Measurements from ENCODE around the gene MINDY2. TPM values are rescaled to one million over a fixed set of nuclear protein-coding genes. Genes with fewer than 3 reads are reported as not detected.
A peak's percentile ranks its signal among the peaks of the same experiment; 100 is the strongest.

The MINDY2 gene
- 38.3 and 42.3 TPM in 2 replicates for total RNA-seq (2014; rRNA removed; shearing (Covaris generic))

GRCh38 chr15:58770857-58771620 lies at the start of gene MINDY2:
MINDY2 (plus strand) TSS chr15:58771302; CDS start chr15:58771396, 94 bp downstream.
- Histone ChIP-seq H3K4me3 (peak within 1 kb of the TSS; percentile 82), H3K36me3 (no peaks in the 10 kb centered on the region), H3K27me3 (no peaks in the 10 kb centered on the region), H3K9me3 (replicated peaks) (no peaks in the 10 kb centered on the region), H3K4me1 (no peaks in the 10 kb centered on the region), H3K27ac (peak within 1 kb of the TSS; percentile 68)
- DNase-seq = peak; percentile 98 to 99

- Histone ChIP-seq H3K27me3 (no peaks in the 10 kb centered on the region), H3K4me3 (no peak overlapping the region), H3K4me1 (no peaks in the 10 kb centered on the region), H3K27ac (no peak overlapping the region), H3K36me3 (peaks cover 11% of the 10 kb centered on the region), H3K9me3 (replicated peaks) (0 out of 2 replicates have a peak, but pooled peaks cover 4% of the 10 kb centered on the region)
- no peak for DNase-seq
Observed at GRCh38 chr15:58724466-58724865, 46.6 kb upstream of the MINDY2 start.

GRCh38 chr15:58726867-58727266 lies 44.2 kb upstream of the MINDY2 start:
- Histone ChIP-seq H3K9me3 (replicated peaks) (0 out of 2 replicates have a peak, but pooled peaks cover 4% of the 10 kb centered on the region), H3K27ac (no peak overlapping the region), H3K27me3 (no peaks in the 10 kb centered on the region), H3K36me3 (peaks cover 27% of the 10 kb centered on the region), H3K4me3 (no peak overlapping the region), H3K4me1 (no peaks in the 10 kb centered on the region)
- DNase-seq = no peak

DNA sequence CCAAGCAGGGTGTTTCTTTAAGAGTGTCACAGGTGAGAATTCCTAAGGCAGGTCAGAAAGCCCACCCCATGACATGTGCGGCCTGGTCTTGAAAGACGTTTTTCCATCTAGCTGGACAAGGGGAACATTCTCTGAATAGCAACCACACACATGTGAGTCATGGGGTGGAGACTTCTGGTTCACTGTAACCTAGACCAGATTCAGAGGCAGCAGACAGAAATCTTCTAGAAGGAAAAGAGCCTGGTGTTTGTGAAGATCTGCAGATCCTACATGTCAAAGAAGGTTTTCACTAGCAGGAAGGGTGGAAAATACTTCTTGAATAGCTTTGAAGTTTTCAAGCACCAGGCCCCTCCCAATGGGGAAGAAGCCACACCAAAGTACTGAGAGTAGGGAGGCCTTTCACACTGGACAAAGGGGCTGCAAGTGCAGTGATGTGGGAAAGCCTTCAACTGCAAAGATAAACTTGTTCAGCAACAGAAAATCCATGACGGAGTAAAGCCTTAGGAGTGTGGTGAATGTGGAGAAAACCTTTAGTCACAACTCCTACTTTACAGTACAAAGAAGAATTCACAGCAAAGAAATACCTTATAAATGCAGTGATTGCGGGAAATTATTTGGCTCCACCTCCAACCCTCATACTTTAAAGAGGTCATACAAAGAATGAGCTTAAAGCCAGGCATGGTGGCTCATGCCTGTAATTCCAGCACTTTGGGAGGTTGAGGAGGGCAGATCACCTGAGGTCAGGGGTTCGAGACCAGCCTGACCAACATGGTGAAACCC lies 39.2 kb upstream of the MINDY2 start:
- DNase-seq = no peak
- Histone ChIP-seq H3K36me3 (peaks cover 32% of the 10 kb centered on the region), H3K9me3 (replicated peaks) (0 out of 2 replicates have a peak, but pooled peaks cover 4% of the 10 kb centered on the region), H3K27me3 (no peaks in the 10 kb centered on the region), H3K4me3 (no peak overlapping the region), H3K4me1 (no peaks in the 10 kb centered on the region; the same call in 1 of the 2 replicates), H3K27ac (no peak overlapping the region)

DNA sequence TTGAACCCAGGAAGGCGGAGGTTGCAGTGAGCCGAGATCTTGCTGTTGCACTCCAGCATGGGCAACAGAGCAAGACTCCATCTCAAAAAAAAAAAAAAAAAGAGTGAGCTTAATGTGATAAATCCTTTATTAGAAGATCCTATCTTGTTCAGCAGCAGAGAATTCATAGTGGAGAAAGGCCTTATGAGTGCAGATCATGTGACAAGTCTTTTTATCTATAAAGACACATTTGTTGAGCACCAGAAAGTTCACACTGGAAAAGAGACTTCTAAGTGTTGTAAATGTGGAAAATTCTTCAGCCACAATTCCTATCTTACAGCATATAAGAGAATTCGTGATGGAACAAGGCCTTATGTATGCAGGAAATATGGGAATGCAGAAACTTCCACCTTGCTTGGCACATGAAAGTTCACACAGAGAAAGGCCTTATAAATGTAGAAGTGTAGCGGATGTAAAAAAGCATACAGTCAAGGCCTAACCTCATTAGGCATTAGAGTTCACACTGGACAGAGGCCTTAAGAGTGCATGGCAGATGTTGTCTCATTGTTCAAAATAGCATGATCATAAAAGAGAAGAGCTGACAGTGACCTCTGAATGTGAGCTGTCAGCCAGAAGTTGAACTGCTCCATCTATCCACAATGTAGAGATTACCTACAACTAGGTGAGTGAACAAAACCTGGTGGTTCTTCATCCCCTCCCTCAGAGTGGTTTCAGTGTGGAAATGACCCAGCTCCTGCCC lies 38.3 kb upstream of the MINDY2 start:
- no peak overlapping the region for H3K4me3 ChIP-seq
- H3K9me3 ChIP-seq (replicated peaks) = peaks cover 3% of the 10 kb centered on the region; the same call in 1 of the 2 replicates
- no peaks in the 10 kb centered on the region for H3K27me3 ChIP-seq
- DNase-seq = no peak
- no peak overlapping the region for H3K27ac ChIP-seq
- H3K4me1 ChIP-seq = no peaks in the 10 kb centered on the region; the same call in none of the 2 replicates
- peaks cover 30% of the 10 kb centered on the region for H3K36me3 ChIP-seq

DNA sequence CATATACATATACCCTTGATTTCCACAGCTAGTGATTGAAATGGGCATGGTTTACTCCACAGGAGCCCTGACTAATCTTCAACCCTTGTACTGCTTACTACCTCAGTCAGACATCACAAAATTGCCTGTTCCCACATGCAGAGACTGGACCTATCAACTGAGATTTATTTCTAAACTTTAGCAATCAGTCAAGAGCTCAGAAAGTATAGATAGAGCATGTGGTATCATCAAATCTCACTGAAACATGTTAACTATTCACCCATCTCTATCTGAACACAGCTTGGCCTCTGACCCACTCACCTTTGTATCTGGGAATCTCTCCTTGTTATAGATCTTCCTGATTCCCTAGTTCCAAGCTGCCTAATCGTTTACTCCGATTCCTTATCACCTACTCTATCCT lies 36.2 kb upstream of the MINDY2 start:
- Histone ChIP-seq H3K9me3 (replicated peaks) (no peaks in the 10 kb centered on the region; the same call in 1 of the 2 replicates), H3K4me1 (no peaks in the 10 kb centered on the region; the same call in none of the 2 replicates), H3K27me3 (no peaks in the 10 kb centered on the region), H3K27ac (no peak overlapping the region), H3K4me3 (no peak overlapping the region), H3K36me3 (peaks cover 25% of the 10 kb centered on the region; the same call in 1 of the 2 replicates)
- DNase-seq = no peak

DNA sequence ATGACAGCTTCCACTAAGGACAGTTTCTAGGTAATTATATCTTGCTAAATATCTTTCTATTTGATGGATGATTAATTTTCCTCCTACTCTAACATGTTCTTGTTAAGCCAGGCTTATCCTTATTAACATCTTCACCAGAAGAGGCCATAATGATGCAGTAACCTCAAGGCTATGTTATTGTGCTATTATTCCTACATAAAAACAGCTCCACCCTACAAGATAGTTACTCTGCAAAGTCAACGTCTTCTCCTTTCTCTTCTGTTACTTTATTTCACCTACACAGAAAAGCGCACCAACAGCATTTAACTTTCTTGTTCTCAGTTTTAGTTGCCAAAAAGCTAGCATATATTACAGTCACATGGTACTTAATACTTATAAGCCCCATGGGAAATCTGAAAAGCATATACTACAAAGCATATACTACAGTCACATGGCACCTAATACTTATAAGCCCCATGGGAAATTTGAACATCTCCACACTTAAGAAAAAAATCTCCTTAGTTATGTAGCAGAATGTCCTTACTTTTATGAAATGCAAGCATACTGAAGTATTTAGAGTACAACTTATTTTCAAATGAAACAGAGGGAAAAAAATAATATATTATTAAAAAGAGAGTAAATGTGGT lies 35.0 kb upstream of the MINDY2 start:
- H3K9me3 ChIP-seq (replicated peaks) = no peaks in the 10 kb centered on the region; the same call in 1 of the 2 replicates
- H3K4me1 ChIP-seq = no peaks in the 10 kb centered on the region; the same call in none of the 2 replicates
- H3K4me3 ChIP-seq = no peak overlapping the region
- no peaks in the 10 kb centered on the region for H3K27me3 ChIP-seq
- H3K36me3 ChIP-seq = peaks cover 13% of the 10 kb centered on the region; the same call in 1 of the 2 replicates
- no peak overlapping the region for H3K27ac ChIP-seq
- DNase-seq = no peak

GRCh38 chr15:58737298-58737697 lies 33.8 kb upstream of the MINDY2 start:
- Histone ChIP-seq H3K36me3 (peaks cover 14% of the 10 kb centered on the region; the same call in 1 of the 2 replicates), H3K4me1 (no peaks in the 10 kb centered on the region; the same call in none of the 2 replicates), H3K4me3 (no peak overlapping the region), H3K27me3 (no peaks in the 10 kb centered on the region), H3K9me3 (replicated peaks) (no peaks in the 10 kb centered on the region; the same call in 1 of the 2 replicates), H3K27ac (no peak overlapping the region)
- DNase-seq = no peak

DNA sequence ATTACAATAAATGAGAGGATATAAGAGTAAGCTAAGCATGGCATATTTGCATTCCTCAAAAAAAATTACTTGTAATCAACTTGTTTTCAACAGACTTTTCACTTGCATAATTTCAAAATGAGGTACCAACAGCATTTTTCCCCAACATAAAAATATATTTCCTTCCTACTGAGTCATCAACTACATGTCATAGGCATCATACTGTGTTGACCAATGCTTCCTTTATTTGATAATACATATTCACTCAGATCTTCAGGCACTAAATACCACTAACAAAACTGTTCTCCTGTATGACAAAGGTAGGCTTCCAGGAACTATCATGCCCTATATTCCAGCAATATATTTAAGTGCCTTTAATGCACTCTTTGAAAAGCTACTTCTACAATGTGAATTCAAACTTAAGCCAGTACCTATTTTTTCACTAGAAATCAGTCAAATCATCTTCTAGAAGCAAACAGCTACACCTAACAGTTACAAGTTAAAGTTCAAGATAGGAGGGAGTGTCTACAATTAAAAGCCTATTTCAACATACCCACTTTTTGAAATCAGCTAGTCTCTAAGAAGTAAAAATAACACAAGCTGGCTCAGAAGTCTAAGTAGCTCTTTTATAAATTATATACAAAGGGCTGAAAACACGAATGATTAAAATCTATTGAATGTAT lies 32.9 kb upstream of the MINDY2 start:
- Histone ChIP-seq H3K36me3 (peaks cover 14% of the 10 kb centered on the region; the same call in 1 of the 2 replicates), H3K4me1 (no peaks in the 10 kb centered on the region; the same call in none of the 2 replicates), H3K4me3 (no peak overlapping the region), H3K27me3 (no peaks in the 10 kb centered on the region), H3K27ac (no peak overlapping the region), H3K9me3 (replicated peaks) (no peaks in the 10 kb centered on the region; the same call in 1 of the 2 replicates)
- no peak for DNase-seq

DNA sequence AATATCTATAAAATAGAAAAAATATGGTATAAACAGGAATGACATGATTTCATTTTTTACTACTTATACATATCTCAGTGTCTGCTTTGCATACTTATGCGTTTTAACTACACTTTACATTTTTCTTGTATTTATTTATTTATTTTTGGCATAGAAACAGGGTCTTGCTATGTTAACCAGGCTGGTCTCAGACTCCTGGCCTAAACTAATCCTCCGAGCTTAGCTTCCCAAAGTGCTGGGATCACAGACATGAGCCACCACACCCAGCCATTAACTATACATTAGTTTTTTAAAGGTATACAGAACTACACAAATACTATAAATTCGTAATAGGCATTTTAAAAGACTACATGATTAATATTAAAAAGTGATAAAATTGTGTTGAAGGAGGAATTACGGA lies 30.7 kb upstream of the MINDY2 start:
- Histone ChIP-seq H3K27me3 (no peaks in the 10 kb centered on the region), H3K4me3 (no peak overlapping the region), H3K4me1 (no peaks in the 10 kb centered on the region; the same call in none of the 2 replicates), H3K9me3 (replicated peaks) (no peaks in the 10 kb centered on the region; the same call in 1 of the 2 replicates), H3K27ac (no peak overlapping the region), H3K36me3 (peaks cover 18% of the 10 kb centered on the region)
- DNase-seq = no peak

DNA sequence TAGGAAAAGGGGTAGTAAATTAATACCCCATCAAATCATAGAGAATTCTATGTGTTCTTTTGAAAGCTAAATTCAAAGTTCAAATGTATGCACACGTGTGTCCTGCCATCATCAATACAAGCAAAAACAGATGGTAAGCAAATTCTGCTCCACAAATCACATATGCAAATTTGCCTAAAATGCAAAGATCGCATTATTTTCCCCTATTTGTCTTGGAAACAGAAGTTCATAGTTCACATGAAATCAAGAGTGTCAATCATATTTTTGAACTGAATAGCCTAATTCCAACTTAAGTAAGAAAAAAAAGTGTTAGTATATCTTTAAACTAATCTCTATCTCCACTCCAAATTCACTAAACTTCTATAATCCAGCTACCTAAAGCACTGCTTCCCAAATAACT lies 30.1 kb upstream of the MINDY2 start:
- Histone ChIP-seq H3K27ac (no peak overlapping the region), H3K36me3 (peaks cover 16% of the 10 kb centered on the region), H3K4me3 (no peak overlapping the region), H3K9me3 (replicated peaks) (no peaks in the 10 kb centered on the region; the same call in 1 of the 2 replicates), H3K4me1 (no peaks in the 10 kb centered on the region; the same call in none of the 2 replicates), H3K27me3 (no peaks in the 10 kb centered on the region)
- DNase-seq = no peak

DNA sequence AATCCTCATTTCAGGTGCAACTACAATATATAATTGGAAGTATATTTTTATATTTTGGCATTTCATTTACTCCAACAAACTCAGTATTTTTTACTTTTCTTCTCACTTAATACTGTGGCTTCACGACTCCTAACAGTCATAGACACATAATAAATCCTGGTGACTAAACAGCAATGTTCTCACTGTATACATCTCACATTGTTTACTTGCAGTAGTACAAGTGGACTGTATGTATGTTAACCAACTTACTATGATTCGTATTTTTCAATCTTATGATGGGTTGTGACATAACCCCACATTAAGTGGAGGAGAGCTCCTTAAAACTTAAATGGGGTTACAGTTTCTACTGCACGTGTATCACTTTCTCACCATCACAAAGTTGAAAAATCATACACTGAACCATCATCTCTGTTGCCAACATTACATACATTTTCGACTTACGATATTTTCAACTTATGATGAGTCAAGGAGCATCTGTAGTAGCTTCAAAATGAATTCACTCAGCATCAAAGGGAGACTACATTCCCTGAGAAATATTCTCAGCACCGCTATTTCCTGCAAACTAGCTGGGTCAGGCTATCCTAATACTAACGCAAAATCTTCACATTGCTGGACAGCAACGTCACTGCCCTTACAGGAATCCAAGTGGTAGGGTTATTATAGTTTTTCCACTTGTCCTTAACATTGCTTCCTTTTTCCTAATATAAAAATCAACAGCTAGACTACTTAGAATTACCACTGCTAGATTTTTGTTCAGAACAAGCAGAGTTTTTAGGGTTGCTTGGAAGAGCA lies 28.9 kb upstream of the MINDY2 start:
- DNase-seq = no peak
- Histone ChIP-seq H3K27ac (no peak overlapping the region), H3K4me3 (no peak overlapping the region), H3K27me3 (no peaks in the 10 kb centered on the region), H3K4me1 (no peaks in the 10 kb centered on the region; the same call in none of the 2 replicates), H3K36me3 (peaks cover 16% of the 10 kb centered on the region), H3K9me3 (replicated peaks) (no peaks in the 10 kb centered on the region; the same call in 1 of the 2 replicates)
